Kidney epithelial cell (primary cell): ENCODE results near the gene CNTNAP2. TPM values are rescaled to one million over a fixed set of nuclear protein-coding genes. Genes with fewer than 3 reads are reported as not detected.

Experiments used
- DNase-seq: peaks from one replicate; pipeline ENCODE4 v3.0.0-alpha.2; 2010; ENCODE audit warnings: low read depth
- H3K27me3 ChIP-seq: 2 replicates; pipeline ENCODE4 v1.6.0; 2011; ENCODE audit warnings: low read length; ENCODE audit not compliant: control insufficient read depth, insufficient read depth
- H3K36me3 ChIP-seq: 2 replicates; pipeline ENCODE4 v1.5.1; 2011; ENCODE audit warnings: low read length; ENCODE audit not compliant: control insufficient read depth, insufficient read depth
- H3K4me3 ChIP-seq: 2 replicates; pipeline ENCODE4 v1.5.1; 2011; ENCODE audit warnings: low read depth, mild to moderate bottlenecking, control low read depth, low read length
- CTCF ChIP-seq: IDR thresholded peaks from 2 replicates; pipeline ENCODE4 v1.5.1; 2011; ENCODE audit warnings: mild to moderate bottlenecking, moderate library complexity, low read length, control low read depth, inconsistent platforms; ENCODE audit not compliant: insufficient read depth, poor library complexity, severe bottlenecking
- total RNA-seq: library from RNA; depleted of rRNA; stranded (reverse); fragments of >200 nt; gene quantifications from 2 replicates; pipeline ENCODE4 v1.2.3, GENCODE V29; 2015

Gene CNTNAP2
- total RNA-seq, 1 donor from 2014 or later, result 14.0 TPM

GRCh38 chr7:148135116-148135515 is 2018.5 kb downstream of the CNTNAP2 start:
- no peak for DNase-seq
- no peaks in the 10 kb centered on the region for H3K27me3 ChIP-seq
- TF ChIP-seq CTCF, result no peak
- no peaks in the 10 kb centered on the region for H3K36me3 ChIP-seq
- H3K4me3 ChIP-seq, result no peak overlapping the region

GRCh38 chr7:148135997-148136396 is 2019.4 kb downstream of the CNTNAP2 start:
- no peaks in the 10 kb centered on the region for H3K27me3 ChIP-seq
- no peak for TF ChIP-seq CTCF
- no peak for DNase-seq
- no peaks in the 10 kb centered on the region for H3K36me3 ChIP-seq
- H3K4me3 ChIP-seq, result no peak overlapping the region

GRCh38 chr7:148142660-148143248 is 2026.2 kb downstream of the CNTNAP2 start:
- no peak for DNase-seq
- H3K4me3 ChIP-seq, result no peak overlapping the region
- no peaks in the 10 kb centered on the region for H3K27me3 ChIP-seq
- no peaks in the 10 kb centered on the region for H3K36me3 ChIP-seq
- peak; percentile 68 for TF ChIP-seq CTCF

GRCh38 chr7:148144827-148145226 is 2028.2 kb downstream of the CNTNAP2 start:
- H3K4me3 ChIP-seq, result no peak overlapping the region
- H3K27me3 ChIP-seq, result no peaks in the 10 kb centered on the region
- no peak for DNase-seq
- no peak for TF ChIP-seq CTCF
- H3K36me3 ChIP-seq, result no peaks in the 10 kb centered on the region

- no peak for TF ChIP-seq CTCF
- Histone ChIP-seq H3K36me3 (no peaks in the 10 kb centered on the region), H3K4me3 (no peak overlapping the region), H3K27me3 (no peaks in the 10 kb centered on the region)
- DNase-seq, result no peak
Observed at GRCh38 chr7:148146346-148146745, 2029.7 kb downstream of the CNTNAP2 start.

- no peak for TF ChIP-seq CTCF
- no peak for DNase-seq
- H3K27me3 ChIP-seq, result no peaks in the 10 kb centered on the region
Observed at GRCh38 chr7:148147438-148147837, 2030.8 kb downstream of the CNTNAP2 start.

More at GRCh38 chr7:148147438-148147837, 2030.8 kb downstream of the CNTNAP2 start:
- no peaks in the 10 kb centered on the region for H3K36me3 ChIP-seq
- H3K4me3 ChIP-seq, result no peak overlapping the region
